GM18508 (cell line): ENCODE measurements around the gene HOMER3.
"Not testable (repeated sequence)": the region's sequence is repeated elsewhere in the genome, so short reads cannot be mapped to it uniquely, and the experiment has no call there.

Source experiments
- ATAC-seq: cut with Tn5 transposase; IDR thresholded peaks from one replicate; pipeline ENCODE4 v1.9.1; 2021; ENCODE audit warnings: moderate number of reproducible peaks; ENCODE audit not compliant: insufficient read depth, unreplicated experiment

The HOMER3 gene

DNA sequence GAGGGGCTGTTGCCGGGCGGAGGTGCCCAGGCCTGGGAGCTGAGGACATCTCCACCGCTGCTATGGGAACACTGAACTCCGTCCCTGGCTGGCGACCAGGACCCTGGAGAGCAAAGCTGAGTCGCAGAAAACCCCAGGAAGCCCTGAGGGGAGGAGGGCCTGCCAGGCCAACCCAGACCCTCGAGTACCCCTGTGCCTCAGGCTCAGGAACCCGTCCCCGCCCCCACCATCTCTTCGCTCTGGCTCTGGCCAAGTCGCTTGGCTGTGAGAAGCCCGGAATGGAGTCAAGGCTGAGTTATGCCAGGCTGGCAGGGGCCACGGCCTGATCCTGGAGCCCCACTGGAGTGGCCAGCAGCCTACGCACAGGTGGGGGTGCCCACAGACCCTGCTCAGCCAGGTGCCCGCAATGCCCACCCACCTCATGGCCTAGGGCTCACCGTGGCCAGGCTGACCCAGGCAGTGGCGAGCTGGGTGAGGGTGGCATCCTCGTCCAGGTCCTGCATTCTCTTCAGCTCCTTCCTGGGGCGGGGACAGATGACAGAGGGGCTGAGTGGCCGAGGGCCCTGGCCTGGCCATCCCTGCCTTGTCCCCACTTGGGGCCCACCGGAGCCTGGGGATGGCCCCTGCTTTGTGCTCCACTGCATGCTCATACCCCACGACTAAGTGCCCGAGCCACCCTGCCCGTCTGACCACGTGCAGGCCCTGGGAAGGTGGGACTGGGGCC is 36.5 kb downstream of the HOMER3 start:
- ATAC-seq = no peak

GRCh38 chr19:18903156-18904037 is 37.6 kb downstream of the HOMER3 start:
- no peak for ATAC-seq

DNA sequence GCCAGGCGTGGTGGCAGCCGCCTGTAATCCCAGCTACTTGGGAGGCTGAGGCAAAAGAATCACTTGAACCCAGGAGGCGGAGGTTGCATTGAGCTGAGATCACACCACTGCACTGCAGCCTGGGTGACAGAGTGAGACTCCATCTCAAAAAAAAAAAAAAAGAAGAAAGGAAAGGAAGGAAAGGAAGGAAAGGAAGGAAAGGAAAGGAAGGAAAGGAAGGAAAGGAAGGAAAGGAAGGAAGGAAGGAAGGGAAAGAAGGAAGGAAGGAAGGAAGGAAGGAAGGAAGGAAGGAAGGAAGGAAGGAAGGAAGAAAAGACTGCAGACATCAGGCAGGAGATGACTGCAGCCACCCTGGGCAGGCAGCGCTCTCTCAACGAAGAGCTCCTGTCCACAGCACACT is 38.5 kb downstream of the HOMER3 start:
- ATAC-seq = not testable (repeated sequence)

DNA sequence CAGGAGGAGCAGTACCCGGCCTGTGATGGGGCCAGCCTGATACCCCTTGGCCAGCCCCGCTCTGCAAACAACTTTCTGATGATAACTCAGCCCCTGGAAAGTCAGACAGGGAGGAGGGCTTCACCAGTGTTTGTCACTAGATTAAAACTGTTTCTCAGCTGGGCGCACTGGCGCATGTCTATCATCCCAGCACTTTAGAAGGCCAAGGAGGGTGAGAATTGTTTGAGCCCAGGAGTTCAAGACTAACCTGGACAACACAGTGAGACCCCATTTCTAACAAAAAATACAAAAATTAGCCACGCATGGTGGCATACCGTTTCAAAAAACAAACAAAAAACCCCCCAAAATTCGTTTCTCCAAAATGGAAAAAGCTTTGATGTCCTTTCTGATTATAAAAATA is 39.5 kb downstream of the HOMER3 start:
- ATAC-seq = no peak

DNA sequence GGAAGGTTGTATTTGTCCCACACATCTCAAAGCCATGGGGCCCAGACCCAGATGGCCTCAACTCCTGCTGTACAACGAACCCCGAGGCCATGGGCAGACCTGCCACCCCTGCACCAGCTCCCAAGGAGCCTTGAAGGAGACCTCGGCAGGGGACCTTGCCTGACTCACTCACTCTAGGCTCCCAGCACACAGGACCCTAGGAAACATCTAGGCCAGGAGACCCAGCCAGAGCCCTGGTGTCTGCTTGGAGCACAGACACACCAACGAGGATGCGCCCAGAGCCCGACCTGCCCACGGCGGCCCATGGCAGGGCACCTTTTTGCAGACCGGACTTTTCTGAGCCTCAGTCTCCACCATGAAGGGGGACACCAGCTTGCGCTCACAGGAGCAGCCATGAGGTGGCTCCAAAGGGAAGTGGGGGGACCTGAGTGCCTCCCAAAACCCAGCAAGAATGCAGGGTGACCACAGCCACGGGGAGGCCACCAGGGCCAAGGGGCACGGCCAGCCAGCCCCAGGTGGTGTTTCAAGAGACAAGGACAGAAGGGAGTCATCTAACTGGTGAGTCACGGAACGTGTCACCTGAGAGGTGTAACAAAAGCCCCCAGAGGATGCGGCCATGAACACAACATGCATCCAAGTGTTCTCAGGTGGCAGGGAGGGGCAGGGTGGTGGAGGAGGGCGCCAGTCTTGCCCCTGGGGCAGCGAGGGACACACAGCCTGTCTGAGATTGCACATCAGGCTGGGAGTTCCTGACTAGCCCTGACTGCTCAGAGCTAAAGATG is 40.1 kb downstream of the HOMER3 start:
- ATAC-seq = no peak

- no peak for ATAC-seq
Observed at GRCh38 chr19:18899624-18900560, 41.1 kb downstream of the HOMER3 start.

- ATAC-seq = no peak
Observed at GRCh38 chr19:18898607-18899408, 42.2 kb downstream of the HOMER3 start.

DNA sequence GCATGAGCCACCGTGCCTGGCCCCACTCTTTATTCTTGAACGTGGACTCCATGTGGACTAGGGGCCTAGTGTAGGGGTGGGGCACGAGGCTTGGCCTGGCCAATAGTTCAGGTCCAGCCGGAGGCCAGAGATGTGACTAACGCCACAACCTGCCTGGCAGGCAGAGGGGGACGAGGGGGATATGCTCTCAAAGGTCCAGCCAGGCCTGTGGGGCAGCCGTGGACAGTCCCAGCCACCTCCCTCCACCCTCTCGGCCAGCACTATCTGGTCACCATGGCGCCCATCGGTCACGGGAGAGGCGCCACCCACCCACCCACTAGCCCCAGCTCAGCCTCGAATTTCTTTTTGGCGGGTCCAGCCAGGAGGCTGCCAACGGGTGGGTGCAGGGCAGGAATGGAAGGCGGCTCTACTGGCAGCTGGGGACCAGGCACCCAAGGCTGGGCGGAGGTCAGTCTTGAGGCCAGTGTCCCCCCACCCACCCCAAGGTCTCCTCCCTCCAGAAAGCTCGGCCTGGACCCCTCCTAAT is 42.9 kb downstream of the HOMER3 start:
- ATAC-seq = no peak

GRCh38 chr19:18897094-18898029 is 43.7 kb downstream of the HOMER3 start:
- ATAC-seq = no peak

DNA sequence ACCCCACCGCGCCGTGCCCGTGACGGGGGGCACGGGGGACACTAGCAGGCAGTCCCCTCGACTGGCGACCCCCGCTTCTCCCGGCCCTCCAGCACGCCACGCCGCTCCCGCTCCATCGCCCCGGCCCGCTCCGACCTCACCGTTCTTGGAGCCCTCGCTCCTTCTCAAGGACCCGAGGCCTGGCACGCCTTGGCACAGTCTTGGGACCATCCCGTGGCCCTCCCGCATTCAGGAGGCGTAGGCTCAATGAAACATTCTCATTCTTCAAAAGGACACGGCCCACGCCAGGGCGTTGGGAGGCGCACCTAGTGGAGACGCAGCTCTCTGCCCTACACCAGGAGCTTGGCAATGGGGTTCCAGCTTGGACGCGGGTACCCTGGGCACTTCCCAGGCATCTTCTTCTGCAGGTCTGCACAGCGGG is 44.6 kb downstream of the HOMER3 start:
- no peak for ATAC-seq

GRCh38 chr19:18895824-18896341 is 45.1 kb downstream of the HOMER3 start, which contains the start of gene CERS1:
Gene CERS1 (minus strand): TSS chr19:18896158. CDS start chr19:18896072, 86 bp downstream.
- no peak for ATAC-seq

GRCh38 chr19:18895038-18895823 is 45.8 kb downstream of the HOMER3 start:
- no peak for ATAC-seq

GRCh38 chr19:18894254-18895037 is 46.6 kb downstream of the HOMER3 start:
- no peak for ATAC-seq

GRCh38 chr19:18893587-18894253 is 47.3 kb downstream of the HOMER3 start:
- ATAC-seq = no peak
